GM12892 (cell line): Measurements from ENCODE around the gene RABL6.

ENCODE experiments used
- POLR2A ChIP-seq: IDR thresholded peaks from 2 replicates; pipeline ENCODE4 v1.6.1; 2011; ENCODE audit warnings: low read depth, low read length, control low read depth
- POLR2AphosphoS5 ChIP-seq: IDR thresholded peaks from 2 replicates; pipeline ENCODE4 v1.6.1; 2011; ENCODE audit warnings: low read depth, low read length, control low read depth
- TAF1 ChIP-seq: IDR thresholded peaks from 2 replicates; pipeline ENCODE4 v1.6.1; 2011; ENCODE audit warnings: low read depth, mild to moderate bottlenecking, control low read depth, low read length, borderline replicate concordance

DNA sequence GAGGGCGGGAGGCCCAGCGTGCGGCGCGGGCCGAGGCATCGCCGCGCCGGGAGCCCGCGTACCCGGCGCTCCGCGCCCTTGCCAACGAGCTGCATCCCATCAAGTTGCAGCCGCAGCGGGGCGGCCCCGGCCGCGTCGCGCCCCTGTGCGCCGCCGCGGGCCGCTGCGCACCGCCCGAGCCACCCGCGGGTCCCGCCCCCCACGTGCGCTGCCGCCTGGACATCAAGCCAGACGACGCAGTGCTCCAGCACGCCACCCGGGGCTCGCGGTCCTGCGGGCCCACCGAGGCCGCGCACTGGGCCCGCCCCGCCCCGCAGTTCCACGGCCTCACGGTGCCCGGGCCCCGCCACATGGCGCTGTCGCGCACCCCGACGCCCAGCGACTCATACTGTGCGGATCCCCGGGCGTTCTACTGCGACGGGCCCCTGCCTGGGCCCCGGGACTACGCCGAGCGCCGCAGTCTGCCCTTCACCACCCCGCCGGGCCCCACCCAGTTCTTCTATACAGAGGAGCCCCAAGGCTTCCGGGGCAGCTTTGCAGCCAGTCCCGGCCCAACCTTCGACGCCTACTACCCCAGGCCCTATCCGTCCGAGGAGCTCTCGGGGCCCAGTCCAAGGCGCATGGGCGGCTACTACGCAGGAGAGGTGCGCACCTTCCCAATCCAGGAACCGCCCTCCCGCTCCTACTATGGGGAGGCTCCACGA is 37.2 kb downstream of the RABL6 start:
- TF ChIP-seq POLR2AphosphoS5, result no peak
- TF ChIP-seq POLR2A, result no peak
- TF ChIP-seq TAF1, result no peak
